Caco-2 (cell line): Measurements from ENCODE around the gene RASSF7. TPM values are rescaled to one million over a fixed set of nuclear protein-coding genes. Genes with fewer than 3 reads are reported as not detected.

Experiments
- BruUV-seq: library from RNA; stranded (reverse); fragments of 400-500 nt; replicated peaks from 2 replicates; lab custom pipeline; 2021; lab: Mats Ljungman, UMichigan
- CTCF ChIA-PET: fragments of 300-600 bp; sonication (Branson Sonifier 250); formaldehyde crosslinking; loops from one replicate; lab custom pipeline; 2022; ENCODE audit warnings: antibody characterized with exemption; lab: Charles Lee
- POLR2A ChIA-PET: fragments of 300-600 bp; sonication (Branson Sonifier 250); formaldehyde crosslinking; loops from one replicate; lab custom pipeline; 2022; ENCODE audit warnings: antibody characterized with exemption; lab: Charles Lee
- DNase-seq, 2 experiments: peaks; one replicate each; pipeline versions ENCODE4 v3.0.0 to v3.0.0-alpha.2; 2020 to 2022
- H3K27me3 ChIP-seq: replicated peaks from 2 replicates; pipeline ENCODE4 v1.6.0; 2011; ENCODE audit warnings: low read length; ENCODE audit not compliant: control insufficient read depth, insufficient read depth
- H3K36me3 ChIP-seq: 2 replicates; pipeline ENCODE4 v1.5.1; 2011; ENCODE audit warnings: low read length; ENCODE audit not compliant: control insufficient read depth, insufficient read depth
- H3K4me1 ChIP-seq: fragments of 250-450 bp; sonication (Bioruptor Pico); 2 replicates; pipeline ENCODE4 v1.5.1; 2020; ENCODE audit warnings: mild to moderate bottlenecking
- H3K4me3 ChIP-seq: 2 replicates; pipeline ENCODE4 v1.5.1; 2011; ENCODE audit warnings: low read depth, mild to moderate bottlenecking, control low read depth, low read length
- H3K9me3 ChIP-seq: fragments of 250-450 bp; sonication (Bioruptor Pico); 2 replicates; pipeline ENCODE4 v1.5.1; 2020; ENCODE audit warnings: mild to moderate bottlenecking, moderate library complexity
- H3K27ac Mint-ChIP-seq: one replicate; pipeline ENCODE4 v1.8.0; 2022; ENCODE audit warnings: mixed read lengths; ENCODE audit not compliant: unreplicated experiment
- H3K27me3 Mint-ChIP-seq: one replicate; pipeline ENCODE4 v1.8.0; 2022; ENCODE audit warnings: mixed read lengths; ENCODE audit not compliant: insufficient read depth, unreplicated experiment
- H3K36me3 Mint-ChIP-seq: one replicate; pipeline ENCODE4 v1.8.0; 2022; ENCODE audit warnings: mild to moderate bottlenecking, mixed read lengths; ENCODE audit not compliant: insufficient read depth, unreplicated experiment
- H3K4me1 Mint-ChIP-seq: one replicate; pipeline ENCODE4 v1.8.0; 2022; ENCODE audit warnings: low read depth, mixed read lengths; ENCODE audit not compliant: unreplicated experiment
- H3K4me3 Mint-ChIP-seq: one replicate; pipeline ENCODE4 v1.8.0; 2022; ENCODE audit warnings: mild to moderate bottlenecking, moderate library complexity, mixed read lengths; ENCODE audit not compliant: unreplicated experiment
- H3K9me3 Mint-ChIP-seq: one replicate; pipeline ENCODE4 v1.8.0; 2022; ENCODE audit warnings: mixed read lengths; ENCODE audit not compliant: unreplicated experiment
- intact Hi-C: fragments of 100-400 bp; cut with micrococcal nuclease; formaldehyde crosslinking; loops from one replicate; pipeline ENCODE4 v1.10.0; 2022; ENCODE audit not compliant: unreplicated experiment
- total RNA-seq: library from RNA; stranded (reverse); gene quantifications from 2 replicates; pipeline ENCODE4 v1.2.3, GENCODE V29; 2022
- TF ChIP-seq, protein P1 (sequence below), 2 experiments: fragments of 200-600 bp in 1 of 2; IDR thresholded peaks; 1 replicate in 1 of 2; 2 replicates in 1 of 2; pipeline versions ENCODE4 v1.5.1 to v1.8.0; 2011 to 2022; ENCODE audit warnings: antibody characterized with exemption in 1 of 2, control low read depth in 1 of 2, inconsistent platforms in 1 of 2, low read depth in 1 of 2, low read length in 1 of 2, mild to moderate bottlenecking in 1 of 2, moderate library complexity in 1 of 2; ENCODE audit not compliant: insufficient read depth in 1 of 2, severe bottlenecking in 1 of 2, unreplicated experiment in 1 of 2

RASSF7 gene
- total RNA-seq, 1 experiment from 2014 or later: 65.5 TPM

DNA sequence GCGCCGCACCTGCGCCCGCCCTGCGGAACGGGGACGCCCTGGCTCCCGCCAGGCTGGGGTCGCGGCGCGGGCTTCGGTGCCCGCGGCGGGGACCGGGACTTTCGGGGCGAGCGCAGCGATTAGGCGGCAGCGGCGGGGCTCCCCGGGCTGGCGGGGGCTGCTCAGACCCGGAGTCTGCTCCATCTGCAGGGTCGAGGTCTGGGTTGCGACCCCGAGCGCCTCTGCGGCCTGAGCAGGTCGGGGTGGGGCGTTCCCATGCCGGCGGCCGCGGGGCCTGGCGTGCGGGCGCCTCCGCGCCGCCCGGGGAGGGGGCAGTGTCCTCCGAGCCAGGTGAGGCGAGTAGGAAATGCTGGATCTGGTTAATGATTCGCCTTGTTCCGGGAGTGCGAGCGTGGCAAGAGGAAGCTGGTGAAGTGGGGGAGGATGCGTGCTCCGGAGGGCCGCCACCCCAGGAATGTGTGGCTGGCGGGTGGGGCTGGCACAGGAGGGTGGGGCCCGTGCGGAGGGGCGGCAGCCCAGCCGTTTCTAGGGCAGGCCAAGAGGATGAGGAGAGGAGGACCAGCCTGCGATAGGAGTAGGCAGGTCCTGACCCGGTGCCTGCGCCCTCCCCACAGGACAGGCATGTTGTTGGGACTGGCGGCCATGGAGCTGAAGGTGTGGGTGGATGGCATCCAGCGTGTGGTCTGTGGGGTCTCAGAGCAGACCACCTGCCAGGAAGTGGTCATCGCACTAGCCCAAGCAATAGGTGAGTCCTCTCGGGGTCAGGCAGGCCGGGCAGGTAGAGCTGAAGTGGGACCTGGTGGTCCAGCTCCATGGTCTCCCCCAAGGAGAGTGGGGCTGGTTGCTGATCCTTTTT lies 606 bp downstream of the RASSF7 start:
- no peaks in the 10 kb centered on the region for H3K9me3 Mint-ChIP-seq
- Histone ChIP-seq H3K4me3 (peak overlapping the region; percentile 51), H3K9me3 (no peaks in the 10 kb centered on the region), H3K4me1 (peaks cover 44% of the 10 kb centered on the region), H3K36me3 (peaks cover 8% of the 10 kb centered on the region), H3K27me3 (no peaks in the 10 kb centered on the region)
- CTCF ChIA-PET: no interaction called here
- no TSS peak for BruUV-seq
- POLR2A ChIA-PET: interaction anchor here (0.6 to 1.2 kb wide), 4 partner anchors 15 to 258 kb away, joined by 3 to 12 read pairs (median 6); partner anchors contain the start of genes PHRF1 and TMEM80
- DNase-seq: peak; percentile 88 to 94
- no peaks in the 10 kb centered on the region for H3K27me3 Mint-ChIP-seq
- peak overlapping the region; percentile 90 for H3K4me3 Mint-ChIP-seq
- H3K27ac Mint-ChIP-seq: peak overlapping the region; percentile 78
- TF ChIP-seq, protein P1, sequence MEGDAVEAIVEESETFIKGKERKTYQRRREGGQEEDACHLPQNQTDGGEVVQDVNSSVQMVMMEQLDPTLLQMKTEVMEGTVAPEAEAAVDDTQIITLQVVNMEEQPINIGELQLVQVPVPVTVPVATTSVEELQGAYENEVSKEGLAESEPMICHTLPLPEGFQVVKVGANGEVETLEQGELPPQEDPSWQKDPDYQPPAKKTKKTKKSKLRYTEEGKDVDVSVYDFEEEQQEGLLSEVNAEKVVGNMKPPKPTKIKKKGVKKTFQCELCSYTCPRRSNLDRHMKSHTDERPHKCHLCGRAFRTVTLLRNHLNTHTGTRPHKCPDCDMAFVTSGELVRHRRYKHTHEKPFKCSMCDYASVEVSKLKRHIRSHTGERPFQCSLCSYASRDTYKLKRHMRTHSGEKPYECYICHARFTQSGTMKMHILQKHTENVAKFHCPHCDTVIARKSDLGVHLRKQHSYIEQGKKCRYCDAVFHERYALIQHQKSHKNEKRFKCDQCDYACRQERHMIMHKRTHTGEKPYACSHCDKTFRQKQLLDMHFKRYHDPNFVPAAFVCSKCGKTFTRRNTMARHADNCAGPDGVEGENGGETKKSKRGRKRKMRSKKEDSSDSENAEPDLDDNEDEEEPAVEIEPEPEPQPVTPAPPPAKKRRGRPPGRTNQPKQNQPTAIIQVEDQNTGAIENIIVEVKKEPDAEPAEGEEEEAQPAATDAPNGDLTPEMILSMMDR (IDR thresholded peaks at IDR 0.05; ENCODE audit: insufficient read depth in 1 of 2, low read depth in 1 of 2, low read length in 1 of 2, severe bottlenecking in 1 of 2, unreplicated experiment in 1 of 2): no peak
- peaks cover 14% of the 10 kb centered on the region for H3K4me1 Mint-ChIP-seq
- intact Hi-C loops: loop anchor here (2.0 to 10.0 kb wide), 3 partner anchors 15 to 133 kb away; partner anchors contain the start of genes DEAF1, PHRF1 and TMEM80
- H3K36me3 Mint-ChIP-seq: peaks cover 60% of the 10 kb centered on the region

DNA sequence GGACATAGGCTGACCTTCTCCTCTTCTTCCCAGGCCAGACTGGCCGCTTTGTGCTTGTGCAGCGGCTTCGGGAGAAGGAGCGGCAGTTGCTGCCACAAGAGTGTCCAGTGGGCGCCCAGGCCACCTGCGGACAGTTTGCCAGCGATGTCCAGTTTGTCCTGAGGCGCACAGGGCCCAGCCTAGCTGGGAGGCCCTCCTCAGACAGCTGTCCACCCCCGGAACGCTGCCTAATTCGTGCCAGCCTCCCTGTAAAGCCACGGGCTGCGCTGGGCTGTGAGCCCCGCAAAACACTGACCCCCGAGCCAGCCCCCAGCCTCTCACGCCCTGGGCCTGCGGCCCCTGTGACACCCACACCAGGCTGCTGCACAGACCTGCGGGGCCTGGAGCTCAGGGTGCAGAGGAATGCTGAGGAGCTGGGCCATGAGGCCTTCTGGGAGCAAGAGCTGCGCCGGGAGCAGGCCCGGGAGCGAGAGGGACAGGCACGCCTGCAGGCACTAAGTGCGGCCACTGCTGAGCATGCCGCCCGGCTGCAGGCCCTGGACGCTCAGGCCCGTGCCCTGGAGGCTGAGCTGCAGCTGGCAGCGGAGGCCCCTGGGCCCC lies 1.4 kb downstream of the RASSF7 start:
- peak in 1 of 2 experiments; percentile 34 for DNase-seq
- H3K27ac Mint-ChIP-seq: no peak overlapping the region
- no peaks in the 10 kb centered on the region for H3K9me3 ChIP-seq
- peaks cover 66% of the 10 kb centered on the region for H3K36me3 Mint-ChIP-seq
- peak overlapping the region; percentile 90 for H3K4me3 Mint-ChIP-seq
- H3K36me3 ChIP-seq: peaks cover 8% of the 10 kb centered on the region
- ChIA-PET POLR2A (interaction anchor here (0.6 to 1.2 kb wide), 4 partner anchors 14 to 257 kb away, joined by 3 to 12 read pairs (median 6); partner anchors contain the start of genes PHRF1 and TMEM80), CTCF (no interaction called here)
- H3K27me3 Mint-ChIP-seq: no peaks in the 10 kb centered on the region
- no peaks in the 10 kb centered on the region for H3K27me3 ChIP-seq
- H3K4me1 ChIP-seq: peaks cover 50% of the 10 kb centered on the region
- H3K4me1 Mint-ChIP-seq: peaks cover 14% of the 10 kb centered on the region
- no peaks in the 10 kb centered on the region for H3K9me3 Mint-ChIP-seq
- TSS peak; percentile 21 for BruUV-seq
- intact Hi-C loops: loop anchor here (10.0 kb wide), 1 partner anchor 133 kb away; the partner anchor contains the start of genes DEAF1 and TMEM80
- peak overlapping the region; percentile 51 for H3K4me3 ChIP-seq
- TF ChIP-seq, protein P1 (IDR thresholded peaks at IDR 0.05; ENCODE audit: insufficient read depth in 1 of 2, low read depth in 1 of 2, low read length in 1 of 2, severe bottlenecking in 1 of 2, unreplicated experiment in 1 of 2): no peak
